ENCODE measurements around the gene PRKCD. TPM values are rescaled to one million over a fixed set of nuclear protein-coding genes. Genes with fewer than 3 reads are reported as not detected.

Gene PRKCD
- total and polyA plus RNA-seq, 2 donors (not counting 1 experiment from before 2014, with no cell fraction given) = 46.7 to 68.8 TPM

DNA sequence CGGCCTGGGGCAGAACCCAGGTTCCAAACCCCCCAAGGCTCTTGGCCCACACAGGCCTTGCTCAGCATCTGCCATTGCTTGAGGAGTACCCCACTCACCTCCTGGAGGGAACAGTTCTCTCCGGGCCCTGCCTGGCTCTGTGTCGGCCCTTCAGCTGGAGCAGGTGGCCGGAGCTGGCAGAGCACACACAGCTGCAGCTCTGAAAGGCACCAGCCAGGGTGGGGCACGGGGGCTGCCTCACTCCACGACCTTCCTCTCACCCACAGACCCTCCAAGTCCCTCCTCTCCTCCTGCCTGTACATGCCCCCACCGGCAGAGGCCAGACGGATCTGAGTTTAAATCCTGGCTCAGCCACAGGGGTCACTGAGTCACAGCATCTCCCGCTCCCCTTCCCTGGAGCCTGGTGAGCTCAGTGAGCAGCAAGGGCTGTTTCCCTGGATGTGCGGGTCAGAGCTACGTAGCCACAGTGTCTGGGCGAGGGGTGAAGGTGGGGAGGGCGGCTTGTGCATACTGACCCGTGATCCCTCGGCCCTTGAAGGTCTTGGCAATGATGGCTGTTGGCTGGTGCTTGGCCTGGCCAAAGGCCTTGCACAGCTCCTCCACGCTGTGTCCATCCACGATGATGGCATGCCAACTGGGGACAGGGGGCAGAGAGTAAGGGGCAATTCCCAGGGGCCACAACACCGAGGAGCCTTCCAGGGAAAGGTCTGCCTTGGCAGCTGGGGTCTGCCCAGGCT is 71.8 kb downstream of the PRKCD start:
- TF ChIP-seq EZH2 (IDR thresholded peaks at IDR 0.05; ENCODE audit: borderline replicate concordance, insufficient read depth, low read depth, low read length, poor library complexity, severe bottlenecking) = no peak
- TF ChIP-seq, protein P1, sequence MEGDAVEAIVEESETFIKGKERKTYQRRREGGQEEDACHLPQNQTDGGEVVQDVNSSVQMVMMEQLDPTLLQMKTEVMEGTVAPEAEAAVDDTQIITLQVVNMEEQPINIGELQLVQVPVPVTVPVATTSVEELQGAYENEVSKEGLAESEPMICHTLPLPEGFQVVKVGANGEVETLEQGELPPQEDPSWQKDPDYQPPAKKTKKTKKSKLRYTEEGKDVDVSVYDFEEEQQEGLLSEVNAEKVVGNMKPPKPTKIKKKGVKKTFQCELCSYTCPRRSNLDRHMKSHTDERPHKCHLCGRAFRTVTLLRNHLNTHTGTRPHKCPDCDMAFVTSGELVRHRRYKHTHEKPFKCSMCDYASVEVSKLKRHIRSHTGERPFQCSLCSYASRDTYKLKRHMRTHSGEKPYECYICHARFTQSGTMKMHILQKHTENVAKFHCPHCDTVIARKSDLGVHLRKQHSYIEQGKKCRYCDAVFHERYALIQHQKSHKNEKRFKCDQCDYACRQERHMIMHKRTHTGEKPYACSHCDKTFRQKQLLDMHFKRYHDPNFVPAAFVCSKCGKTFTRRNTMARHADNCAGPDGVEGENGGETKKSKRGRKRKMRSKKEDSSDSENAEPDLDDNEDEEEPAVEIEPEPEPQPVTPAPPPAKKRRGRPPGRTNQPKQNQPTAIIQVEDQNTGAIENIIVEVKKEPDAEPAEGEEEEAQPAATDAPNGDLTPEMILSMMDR (IDR thresholded peaks at IDR 0.05) = no peak
- no peaks in the 10 kb centered on the region for H3K9me3 Mint-ChIP-seq (ENCODE audit: insufficient read depth)
- H4K20me1 ChIP-seq (ENCODE audit: control insufficient read depth, insufficient read depth, low read length, poor library complexity, severe bottlenecking) = no peaks in the 10 kb centered on the region
- H3K27me3 ChIP-seq (replicated peaks in 1 of 4; ENCODE audit: control extremely low read depth in 1 of 4, control insufficient read depth in 3 of 4, insufficient read depth in 4 of 4, low read length in 3 of 4) = no peaks in the 10 kb centered on the region
- no peak for DNase-seq
- H3K27ac ChIP-seq (ENCODE audit: low read length in 2 of 2) = no peak overlapping the region
- no peak overlapping the region for H3K4me3 Mint-ChIP-seq
- no peaks in the 10 kb centered on the region for H3K9me3 ChIP-seq (ENCODE audit: control extremely low read depth in 1 of 3, control insufficient read depth in 2 of 3, insufficient read depth in 1 of 3, low read length in 2 of 3)
- H3K36me3 ChIP-seq (replicated peaks in 1 of 2; ENCODE audit: control extremely low read depth in 1 of 2, control insufficient read depth in 1 of 2, extremely low read depth in 1 of 2, insufficient read depth in 2 of 2, low read length in 1 of 2) = peaks cover 0 to 78% of the 10 kb centered on the region in 2 experiments
- 91% methylated on average over 18 of the region's 18 CpGs for WGBS (ENCODE audit: insufficient coverage)
- H3K27ac Mint-ChIP-seq = no peak overlapping the region
- H3K27me3 Mint-ChIP-seq = no peaks in the 10 kb centered on the region
- intact Hi-C loops (cut with micrococcal nuclease) = no loop called here
- H2AFZ ChIP-seq (ENCODE audit: insufficient read depth, low read depth, low read length, poor library complexity, severe bottlenecking) = no peak overlapping the region
- H3K4me2 ChIP-seq (replicated peaks; ENCODE audit: low read depth, low read length, poor library complexity, severe bottlenecking) = no peak overlapping the region
- CTCF ChIA-PET = no interaction called here
- no peaks in the 10 kb centered on the region for H3K4me1 ChIP-seq (ENCODE audit: control insufficient read depth in 2 of 2, insufficient read depth in 2 of 2, low read length in 2 of 2)
- H3K4me1 Mint-ChIP-seq = no peaks in the 10 kb centered on the region
- POLR2A ChIA-PET = no interaction called here
- ATAC-seq (ENCODE audit: low read depth) = no peak
- H3K4me3 ChIP-seq (ENCODE audit: control extremely low read depth in 1 of 5, extremely low read depth in 1 of 5, insufficient read depth in 1 of 5, low read depth in 2 of 5, low read length in 4 of 5) = no peak overlapping the region
- no peaks in the 10 kb centered on the region for H3K79me2 ChIP-seq (ENCODE audit: control insufficient read depth, insufficient read depth, low read length)
- no peak overlapping the region for H3K9ac ChIP-seq (ENCODE audit: low read length)

DNA sequence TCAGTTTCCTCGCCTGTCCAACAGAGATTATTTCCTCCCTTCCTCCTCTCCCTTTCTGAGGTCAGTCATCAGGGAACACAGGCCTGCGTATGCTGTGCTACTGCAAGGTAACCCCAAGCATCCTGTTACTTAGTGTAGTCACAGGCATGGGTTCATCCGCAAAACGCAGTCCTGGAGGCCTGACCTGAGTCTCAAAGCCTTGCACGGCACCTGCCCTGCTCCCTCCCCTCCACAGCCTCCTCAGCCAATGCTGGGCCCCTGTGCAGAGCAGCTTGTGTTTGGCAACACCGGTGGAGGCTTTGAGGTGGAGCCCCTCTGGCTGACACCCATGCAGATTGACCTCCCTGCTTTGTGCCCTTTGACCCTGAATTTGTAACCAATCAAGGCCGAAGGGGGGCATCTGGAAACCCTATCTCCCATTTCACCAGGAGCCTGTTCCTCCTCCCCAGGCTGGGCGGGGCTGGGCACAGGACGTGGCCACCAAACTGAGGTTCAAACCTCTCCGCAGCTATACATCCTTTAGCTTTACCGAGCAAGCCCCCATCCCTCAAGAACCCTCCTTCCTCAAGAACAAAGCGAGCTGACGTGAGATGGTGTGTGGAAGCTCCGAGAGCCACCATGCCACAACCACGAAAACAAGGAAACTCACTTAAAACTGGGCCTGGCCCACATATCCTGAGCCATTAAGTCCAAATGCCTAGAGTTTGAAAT is 73.3 kb downstream of the PRKCD start:
- Histone ChIP-seq H2AFZ (ENCODE audit: insufficient read depth, low read depth, low read length, poor library complexity, severe bottlenecking) (no peak overlapping the region), H4K20me1 (ENCODE audit: control insufficient read depth, insufficient read depth, low read length, poor library complexity, severe bottlenecking) (peaks cover 8% of the 10 kb centered on the region), H3K4me3 (ENCODE audit: control extremely low read depth in 1 of 5, extremely low read depth in 1 of 5, insufficient read depth in 1 of 5, low read depth in 2 of 5, low read length in 4 of 5) (no peak overlapping the region), H3K4me2 (replicated peaks; ENCODE audit: low read depth, low read length, poor library complexity, severe bottlenecking) (no peak overlapping the region), H3K36me3 (replicated peaks in 1 of 2; ENCODE audit: control extremely low read depth in 1 of 2, control insufficient read depth in 1 of 2, extremely low read depth in 1 of 2, insufficient read depth in 2 of 2, low read length in 1 of 2) (peaks cover 0 to 77% of the 10 kb centered on the region in 2 experiments), H3K9ac (ENCODE audit: low read length) (no peak overlapping the region), H3K79me2 (ENCODE audit: control insufficient read depth, insufficient read depth, low read length) (no peaks in the 10 kb centered on the region), H3K4me1 (ENCODE audit: control insufficient read depth in 2 of 2, insufficient read depth in 2 of 2, low read length in 2 of 2) (no peaks in the 10 kb centered on the region), H3K9me3 (ENCODE audit: control extremely low read depth in 1 of 3, control insufficient read depth in 2 of 3, insufficient read depth in 1 of 3, low read length in 2 of 3) (no peaks in the 10 kb centered on the region), H3K27ac (ENCODE audit: low read length in 2 of 2) (no peak overlapping the region), H3K27me3 (replicated peaks in 1 of 4; ENCODE audit: control extremely low read depth in 1 of 4, control insufficient read depth in 3 of 4, insufficient read depth in 4 of 4, low read length in 3 of 4) (no peaks in the 10 kb centered on the region)
- H3K4me1 Mint-ChIP-seq = no peaks in the 10 kb centered on the region
- no peak overlapping the region for H3K27ac Mint-ChIP-seq
- WGBS (ENCODE audit: insufficient coverage) = 87% methylated on average over 14 of the region's 15 CpGs
- no peaks in the 10 kb centered on the region for H3K27me3 Mint-ChIP-seq
- no peak for ATAC-seq (ENCODE audit: low read depth)
- H3K9me3 Mint-ChIP-seq (ENCODE audit: insufficient read depth) = no peaks in the 10 kb centered on the region
- ChIA-PET CTCF (no interaction called here), POLR2A (no interaction called here)
- H3K4me3 Mint-ChIP-seq = no peak overlapping the region
- intact Hi-C loops (cut with micrococcal nuclease) = no loop called here
- no peak for DNase-seq
- TF ChIP-seq, protein P1 (IDR thresholded peaks at IDR 0.05) = no peak
- TF ChIP-seq EZH2 (IDR thresholded peaks at IDR 0.05; ENCODE audit: borderline replicate concordance, insufficient read depth, low read depth, low read length, poor library complexity, severe bottlenecking) = no peak
